Gastrocnemius medialis (tissue), 4 donors: ENCODE measurements around the gene RAB11B.

Experiments used
- POLR2A ChIP-seq, 2 donors: fragments of 450-650 bp; IDR thresholded peaks; one replicate each; pipeline ENCODE4 v1.6.1; 2017; ENCODE audit warnings: antibody characterized with exemption in 2 of 2, mild to moderate bottlenecking in 2 of 2, moderate library complexity in 2 of 2
- TF ChIP-seq, protein P1 (sequence below), 5 experiments: fragments of 450-650 bp in 3 of 5; fragments of 200-600 bp in 2 of 5; sonication (generic) in 2 of 5; IDR thresholded peaks in 4 of 5; conservative IDR thresholded peaks in 1 of 5; 1 replicate in 4 of 5; 2 replicates in 1 of 5; pipeline ENCODE4 v1.5.1; 2016 to 2019; ENCODE audit warnings: antibody characterized with exemption in 5 of 5, mild to moderate bottlenecking in 3 of 5, moderate library complexity in 3 of 5

DNA sequence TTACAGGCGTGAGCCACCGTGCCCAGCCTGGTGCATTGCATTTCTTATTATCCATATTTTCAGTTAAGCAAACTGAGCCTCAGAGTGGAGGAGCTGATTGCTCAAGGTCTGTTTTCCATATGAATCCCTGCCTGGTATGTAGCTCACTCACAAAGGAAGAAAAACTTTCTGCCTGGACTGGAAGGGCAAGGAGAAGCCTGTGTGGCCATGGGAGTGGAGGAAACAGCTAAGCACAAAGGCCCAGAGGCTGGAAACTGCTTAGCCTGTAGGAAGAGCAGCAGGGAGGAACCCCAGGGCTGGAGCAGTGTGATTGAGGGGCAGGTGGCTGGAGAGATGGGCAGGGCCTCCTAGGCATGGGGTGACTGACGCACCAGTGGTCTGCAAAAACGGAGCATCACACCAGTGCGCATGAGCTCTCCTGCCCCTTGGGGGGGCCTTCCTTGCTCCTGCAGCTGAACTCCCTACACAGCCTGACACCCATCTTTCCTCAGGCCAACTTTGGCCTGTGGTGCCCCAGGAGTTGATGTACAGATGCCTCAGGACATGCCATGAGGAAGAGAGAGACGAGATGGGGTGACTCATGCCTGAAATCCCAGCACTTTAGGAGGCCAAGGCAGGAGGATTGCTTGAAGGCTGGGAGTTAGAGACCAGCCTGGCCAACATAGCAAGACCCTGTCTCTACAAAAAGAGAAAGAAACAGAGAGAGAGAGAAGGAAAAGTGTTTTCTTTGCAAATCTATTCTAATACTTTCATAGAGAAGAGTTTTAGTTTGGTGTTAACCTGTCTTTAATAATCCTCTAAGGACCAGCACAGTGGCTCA, 51.8 kb downstream of the RAB11B start:
- TF ChIP-seq, protein P1, sequence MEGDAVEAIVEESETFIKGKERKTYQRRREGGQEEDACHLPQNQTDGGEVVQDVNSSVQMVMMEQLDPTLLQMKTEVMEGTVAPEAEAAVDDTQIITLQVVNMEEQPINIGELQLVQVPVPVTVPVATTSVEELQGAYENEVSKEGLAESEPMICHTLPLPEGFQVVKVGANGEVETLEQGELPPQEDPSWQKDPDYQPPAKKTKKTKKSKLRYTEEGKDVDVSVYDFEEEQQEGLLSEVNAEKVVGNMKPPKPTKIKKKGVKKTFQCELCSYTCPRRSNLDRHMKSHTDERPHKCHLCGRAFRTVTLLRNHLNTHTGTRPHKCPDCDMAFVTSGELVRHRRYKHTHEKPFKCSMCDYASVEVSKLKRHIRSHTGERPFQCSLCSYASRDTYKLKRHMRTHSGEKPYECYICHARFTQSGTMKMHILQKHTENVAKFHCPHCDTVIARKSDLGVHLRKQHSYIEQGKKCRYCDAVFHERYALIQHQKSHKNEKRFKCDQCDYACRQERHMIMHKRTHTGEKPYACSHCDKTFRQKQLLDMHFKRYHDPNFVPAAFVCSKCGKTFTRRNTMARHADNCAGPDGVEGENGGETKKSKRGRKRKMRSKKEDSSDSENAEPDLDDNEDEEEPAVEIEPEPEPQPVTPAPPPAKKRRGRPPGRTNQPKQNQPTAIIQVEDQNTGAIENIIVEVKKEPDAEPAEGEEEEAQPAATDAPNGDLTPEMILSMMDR (IDR thresholded peaks at IDR 0.05 in 4 of 5, conservative IDR thresholded peaks at IDR 0.05 in 1 of 5) = no peak
- no peak for TF ChIP-seq POLR2A (IDR thresholded peaks at IDR 0.05)
